Vagina (tissue), 2 donors: Measurements from ENCODE around the gene THSD7A.

Source experiments
- POLR2A ChIP-seq, 2 donors: fragments of 450-650 bp; IDR thresholded peaks; one replicate each; pipeline ENCODE4 v1.6.1; 2017; ENCODE audit warnings: antibody characterized with exemption in 2 of 2, mild to moderate bottlenecking in 2 of 2, moderate library complexity in 2 of 2
- POLR2AphosphoS5 ChIP-seq, 2 donors: sonication (generic); formaldehyde crosslinking; IDR thresholded peaks; one replicate each; pipeline ENCODE4 v1.9.0; 2017; ENCODE audit warnings: antibody characterized with exemption in 2 of 2, mild to moderate bottlenecking in 2 of 2, low read depth in 1 of 2; ENCODE audit not compliant: insufficient read depth in 1 of 2
- TF ChIP-seq, protein P1 (sequence below), 3 experiments: fragments of 450-650 bp in 2 of 3; fragments of 200-600 bp in 1 of 3; sonication (generic) in 1 of 3; IDR thresholded peaks; one replicate each; pipeline ENCODE4 v1.5.1; 2017 to 2019; ENCODE audit warnings: antibody characterized with exemption in 3 of 3, mild to moderate bottlenecking in 2 of 3, moderate library complexity in 2 of 3

GRCh38 chr7:11448323-11448722 lies 383.7 kb downstream of the THSD7A start:
- TF ChIP-seq POLR2AphosphoS5 (IDR thresholded peaks at IDR 0.05; ENCODE audit: insufficient read depth in 1 of 2, low read depth in 1 of 2) (no peak), POLR2A (IDR thresholded peaks at IDR 0.05) (no peak)
- TF ChIP-seq, protein P1, sequence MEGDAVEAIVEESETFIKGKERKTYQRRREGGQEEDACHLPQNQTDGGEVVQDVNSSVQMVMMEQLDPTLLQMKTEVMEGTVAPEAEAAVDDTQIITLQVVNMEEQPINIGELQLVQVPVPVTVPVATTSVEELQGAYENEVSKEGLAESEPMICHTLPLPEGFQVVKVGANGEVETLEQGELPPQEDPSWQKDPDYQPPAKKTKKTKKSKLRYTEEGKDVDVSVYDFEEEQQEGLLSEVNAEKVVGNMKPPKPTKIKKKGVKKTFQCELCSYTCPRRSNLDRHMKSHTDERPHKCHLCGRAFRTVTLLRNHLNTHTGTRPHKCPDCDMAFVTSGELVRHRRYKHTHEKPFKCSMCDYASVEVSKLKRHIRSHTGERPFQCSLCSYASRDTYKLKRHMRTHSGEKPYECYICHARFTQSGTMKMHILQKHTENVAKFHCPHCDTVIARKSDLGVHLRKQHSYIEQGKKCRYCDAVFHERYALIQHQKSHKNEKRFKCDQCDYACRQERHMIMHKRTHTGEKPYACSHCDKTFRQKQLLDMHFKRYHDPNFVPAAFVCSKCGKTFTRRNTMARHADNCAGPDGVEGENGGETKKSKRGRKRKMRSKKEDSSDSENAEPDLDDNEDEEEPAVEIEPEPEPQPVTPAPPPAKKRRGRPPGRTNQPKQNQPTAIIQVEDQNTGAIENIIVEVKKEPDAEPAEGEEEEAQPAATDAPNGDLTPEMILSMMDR (IDR thresholded peaks at IDR 0.05), result no peak
